ENCODE results near the gene P2RY13.
A peak's percentile ranks its signal among the peaks of the same experiment; 100 is the strongest.

Gene P2RY13

GRCh38 chr3:151329363-151329762, at the start of gene P2RY13:
P2RY13 (minus strand) TSS chr3:151329549; CDS start chr3:151329528, 21 bp downstream.
- H3K27me3 ChIP-seq (ENCODE audit: insufficient read depth, low read length): no peaks in the 10 kb centered on the region
- H2AFZ ChIP-seq (ENCODE audit: low read length, unreplicated experiment): peak within 1 kb of the TSS; percentile 74
- peak within 1 kb of the TSS; percentile 44 for H3K4me3 ChIP-seq (ENCODE audit: low read depth, low read length)
- H3K36me3 ChIP-seq (ENCODE audit: insufficient read depth, low read length): no peaks in the 10 kb centered on the region
- H3K4me1 ChIP-seq (ENCODE audit: control insufficient read depth, insufficient read depth, low read length, unreplicated experiment): peaks cover 17% of the 10 kb centered on the region
- H3K27ac ChIP-seq (ENCODE audit: low read depth, low read length): no peak within 1 kb of the TSS
- no peaks in the 10 kb centered on the region for H3K79me2 ChIP-seq (ENCODE audit: control insufficient read depth, insufficient read depth, low read length, unreplicated experiment)

GRCh38 chr3:151377768-151378385, 48.5 kb upstream of the P2RY13 start:
- Histone ChIP-seq H3K27ac (ENCODE audit: low read depth, low read length) (no peak overlapping the region), H3K4me3 (ENCODE audit: low read depth, low read length) (no peak overlapping the region)

GRCh38 chr3:151372063-151372820, 42.9 kb upstream of the P2RY13 start:
- Histone ChIP-seq H3K79me2 (ENCODE audit: control insufficient read depth, insufficient read depth, low read length, unreplicated experiment) (no peaks in the 10 kb centered on the region), H3K27ac (ENCODE audit: low read depth, low read length) (peak overlapping the region; percentile 65), H3K27me3 (ENCODE audit: insufficient read depth, low read length) (no peaks in the 10 kb centered on the region), H3K4me1 (ENCODE audit: control insufficient read depth, insufficient read depth, low read length, unreplicated experiment) (peaks cover 14% of the 10 kb centered on the region), H3K4me3 (ENCODE audit: low read depth, low read length) (peak overlapping the region; percentile 9; the same call in 1 of the 2 replicates), H3K36me3 (ENCODE audit: insufficient read depth, low read length) (no peaks in the 10 kb centered on the region), H2AFZ (ENCODE audit: low read length, unreplicated experiment) (peak overlapping the region; percentile 57)

More at GRCh38 chr3:151377768-151378385, 48.5 kb upstream of the P2RY13 start:
- no peaks in the 10 kb centered on the region for H3K36me3 ChIP-seq (ENCODE audit: insufficient read depth, low read length)
- H3K27me3 ChIP-seq (ENCODE audit: insufficient read depth, low read length): no peaks in the 10 kb centered on the region
- H2AFZ ChIP-seq (ENCODE audit: low read length, unreplicated experiment): no peak overlapping the region
- H3K4me1 ChIP-seq (ENCODE audit: control insufficient read depth, insufficient read depth, low read length, unreplicated experiment): peaks cover 2% of the 10 kb centered on the region
- no peaks in the 10 kb centered on the region for H3K79me2 ChIP-seq (ENCODE audit: control insufficient read depth, insufficient read depth, low read length, unreplicated experiment)

GRCh38 chr3:151371526-151371925, 42.2 kb upstream of the P2RY13 start:
- H3K4me1 ChIP-seq (ENCODE audit: control insufficient read depth, insufficient read depth, low read length, unreplicated experiment): peaks cover 14% of the 10 kb centered on the region
- peak overlapping the region; percentile 65 for H3K27ac ChIP-seq (ENCODE audit: low read depth, low read length)
- no peaks in the 10 kb centered on the region for H3K36me3 ChIP-seq (ENCODE audit: insufficient read depth, low read length)
- H3K27me3 ChIP-seq (ENCODE audit: insufficient read depth, low read length): no peaks in the 10 kb centered on the region
- no peak overlapping the region for H3K4me3 ChIP-seq (ENCODE audit: low read depth, low read length)
- no peaks in the 10 kb centered on the region for H3K79me2 ChIP-seq (ENCODE audit: control insufficient read depth, insufficient read depth, low read length, unreplicated experiment)
- peak overlapping the region; percentile 57 for H2AFZ ChIP-seq (ENCODE audit: low read length, unreplicated experiment)

- Histone ChIP-seq H3K27ac (ENCODE audit: low read depth, low read length) (no peak overlapping the region), H2AFZ (ENCODE audit: low read length, unreplicated experiment) (no peak overlapping the region), H3K4me1 (ENCODE audit: control insufficient read depth, insufficient read depth, low read length, unreplicated experiment) (peaks cover 11% of the 10 kb centered on the region), H3K79me2 (ENCODE audit: control insufficient read depth, insufficient read depth, low read length, unreplicated experiment) (no peaks in the 10 kb centered on the region), H3K27me3 (ENCODE audit: insufficient read depth, low read length) (no peaks in the 10 kb centered on the region), H3K36me3 (ENCODE audit: insufficient read depth, low read length) (no peaks in the 10 kb centered on the region), H3K4me3 (ENCODE audit: low read depth, low read length) (no peak overlapping the region)
Measured at GRCh38 chr3:151367448-151367847, 38.1 kb upstream of the P2RY13 start.

GRCh38 chr3:151366993-151367392, 37.6 kb upstream of the P2RY13 start:
- H3K36me3 ChIP-seq (ENCODE audit: insufficient read depth, low read length): no peaks in the 10 kb centered on the region
- peaks cover 6% of the 10 kb centered on the region for H3K4me1 ChIP-seq (ENCODE audit: control insufficient read depth, insufficient read depth, low read length, unreplicated experiment)
- no peak overlapping the region for H2AFZ ChIP-seq (ENCODE audit: low read length, unreplicated experiment)
- H3K4me3 ChIP-seq (ENCODE audit: low read depth, low read length): no peak overlapping the region
- H3K27me3 ChIP-seq (ENCODE audit: insufficient read depth, low read length): no peaks in the 10 kb centered on the region
- H3K27ac ChIP-seq (ENCODE audit: low read depth, low read length): no peak overlapping the region
- no peaks in the 10 kb centered on the region for H3K79me2 ChIP-seq (ENCODE audit: control insufficient read depth, insufficient read depth, low read length, unreplicated experiment)

GRCh38 chr3:151362751-151363174, 33.4 kb upstream of the P2RY13 start:
- H3K27me3 ChIP-seq (ENCODE audit: insufficient read depth, low read length): no peaks in the 10 kb centered on the region
- H3K36me3 ChIP-seq (ENCODE audit: insufficient read depth, low read length): no peaks in the 10 kb centered on the region
- H2AFZ ChIP-seq (ENCODE audit: low read length, unreplicated experiment): no peak overlapping the region
- H3K4me3 ChIP-seq (ENCODE audit: low read depth, low read length): no peak overlapping the region
- H3K79me2 ChIP-seq (ENCODE audit: control insufficient read depth, insufficient read depth, low read length, unreplicated experiment): no peaks in the 10 kb centered on the region
- H3K27ac ChIP-seq (ENCODE audit: low read depth, low read length): no peak overlapping the region
- H3K4me1 ChIP-seq (ENCODE audit: control insufficient read depth, insufficient read depth, low read length, unreplicated experiment): peaks cover 6% of the 10 kb centered on the region

- H2AFZ ChIP-seq (ENCODE audit: low read length, unreplicated experiment): no peak overlapping the region
- H3K36me3 ChIP-seq (ENCODE audit: insufficient read depth, low read length): no peaks in the 10 kb centered on the region
- H3K27me3 ChIP-seq (ENCODE audit: insufficient read depth, low read length): no peaks in the 10 kb centered on the region
- no peak overlapping the region for H3K4me3 ChIP-seq (ENCODE audit: low read depth, low read length)
- no peaks in the 10 kb centered on the region for H3K79me2 ChIP-seq (ENCODE audit: control insufficient read depth, insufficient read depth, low read length, unreplicated experiment)
- H3K27ac ChIP-seq (ENCODE audit: low read depth, low read length): no peak overlapping the region
- H3K4me1 ChIP-seq (ENCODE audit: control insufficient read depth, insufficient read depth, low read length, unreplicated experiment): peaks cover 19% of the 10 kb centered on the region
Measured at GRCh38 chr3:151357463-151357850, 28.1 kb upstream of the P2RY13 start.

GRCh38 chr3:151356794-151357462, 27.6 kb upstream of the P2RY13 start:
- no peaks in the 10 kb centered on the region for H3K36me3 ChIP-seq (ENCODE audit: insufficient read depth, low read length)
- no peak overlapping the region for H3K4me3 ChIP-seq (ENCODE audit: low read depth, low read length)
- H3K4me1 ChIP-seq (ENCODE audit: control insufficient read depth, insufficient read depth, low read length, unreplicated experiment): peaks cover 19% of the 10 kb centered on the region
- H2AFZ ChIP-seq (ENCODE audit: low read length, unreplicated experiment): no peak overlapping the region
- no peaks in the 10 kb centered on the region for H3K27me3 ChIP-seq (ENCODE audit: insufficient read depth, low read length)
- no peak overlapping the region for H3K27ac ChIP-seq (ENCODE audit: low read depth, low read length)
- no peaks in the 10 kb centered on the region for H3K79me2 ChIP-seq (ENCODE audit: control insufficient read depth, insufficient read depth, low read length, unreplicated experiment)

GRCh38 chr3:151351648-151352047, 22.3 kb upstream of the P2RY13 start:
- Histone ChIP-seq H3K36me3 (ENCODE audit: insufficient read depth, low read length) (no peaks in the 10 kb centered on the region), H3K4me3 (ENCODE audit: low read depth, low read length) (no peak overlapping the region), H3K4me1 (ENCODE audit: control insufficient read depth, insufficient read depth, low read length, unreplicated experiment) (peaks cover 3% of the 10 kb centered on the region), H3K79me2 (ENCODE audit: control insufficient read depth, insufficient read depth, low read length, unreplicated experiment) (no peaks in the 10 kb centered on the region), H3K27me3 (ENCODE audit: insufficient read depth, low read length) (no peaks in the 10 kb centered on the region), H3K27ac (ENCODE audit: low read depth, low read length) (no peak overlapping the region), H2AFZ (ENCODE audit: low read length, unreplicated experiment) (no peak overlapping the region)

Measured in ACC112 (cell line).